ENCODE results near the gene GLYATL1B.
"Not testable (repeated sequence)": the region's sequence is repeated elsewhere in the genome, so short reads cannot be mapped to it uniquely, and the experiment has no call there.

GLYATL1B gene, protein sequence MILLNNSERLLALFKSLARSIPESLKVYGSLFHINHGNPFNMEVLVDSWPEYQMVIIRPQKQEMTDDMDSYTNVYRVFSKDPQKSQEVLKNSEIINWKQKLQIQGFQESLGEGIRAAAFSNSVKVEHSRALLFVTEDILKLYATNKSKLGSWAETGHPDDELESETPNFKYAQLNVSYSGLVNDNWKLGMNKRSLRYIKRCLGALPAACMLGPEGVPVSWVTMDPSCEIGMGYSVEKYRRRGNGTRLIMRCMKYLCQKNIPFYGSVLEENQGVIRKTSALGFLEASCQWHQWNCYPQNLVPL

GRCh38 chr11:59086007-59086406 lies at the start of gene GLYATL1B:
Gene GLYATL1B, plus strand, starts transcription at chr11:59086307. Its CDS starts 0 bp downstream, at chr11:59086307.
- DNase-seq (ENCODE audit: low read depth); H3K4me3 ChIP-seq (replicated peaks; ENCODE audit: low read depth, low read length): not testable (repeated sequence)

- DNase-seq (ENCODE audit: low read depth), result not testable (repeated sequence)
These were observed 49.6 kb upstream of the GLYATL1B start for GRCh38 chr11:59036542-59036941.

DNA sequence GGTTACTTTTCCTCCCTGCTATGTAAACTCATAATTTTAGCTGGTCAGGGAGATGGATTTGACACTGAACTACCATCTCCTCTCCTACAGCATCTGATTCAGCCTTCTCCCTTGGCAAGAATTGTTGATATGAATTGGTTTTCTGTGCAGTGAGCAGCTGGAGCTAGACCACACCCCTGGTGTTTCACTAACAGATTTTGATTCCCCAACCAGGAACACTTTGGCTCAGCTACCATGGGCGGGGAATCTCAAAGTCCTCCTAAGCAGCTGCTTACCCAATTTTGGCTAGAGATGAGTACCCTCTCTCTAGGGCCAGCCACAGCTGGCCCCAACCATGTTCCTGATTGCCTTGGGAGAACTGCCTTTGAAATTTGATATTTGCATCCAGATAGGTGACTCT lies 48.7 kb upstream of the GLYATL1B start:
- not testable (repeated sequence) for DNase-seq (ENCODE audit: low read depth)

More at GRCh38 chr11:59036542-59036941, 49.6 kb upstream of the GLYATL1B start:
- not testable (repeated sequence) for H3K4me3 ChIP-seq (replicated peaks; ENCODE audit: low read depth, low read length)

GRCh38 chr11:59040607-59041006 lies 45.5 kb upstream of the GLYATL1B start:
- no peak for DNase-seq (ENCODE audit: low read depth)
- H3K4me3 ChIP-seq (replicated peaks; ENCODE audit: low read depth, low read length), result no peak overlapping the region
- TF ChIP-seq, protein P1, sequence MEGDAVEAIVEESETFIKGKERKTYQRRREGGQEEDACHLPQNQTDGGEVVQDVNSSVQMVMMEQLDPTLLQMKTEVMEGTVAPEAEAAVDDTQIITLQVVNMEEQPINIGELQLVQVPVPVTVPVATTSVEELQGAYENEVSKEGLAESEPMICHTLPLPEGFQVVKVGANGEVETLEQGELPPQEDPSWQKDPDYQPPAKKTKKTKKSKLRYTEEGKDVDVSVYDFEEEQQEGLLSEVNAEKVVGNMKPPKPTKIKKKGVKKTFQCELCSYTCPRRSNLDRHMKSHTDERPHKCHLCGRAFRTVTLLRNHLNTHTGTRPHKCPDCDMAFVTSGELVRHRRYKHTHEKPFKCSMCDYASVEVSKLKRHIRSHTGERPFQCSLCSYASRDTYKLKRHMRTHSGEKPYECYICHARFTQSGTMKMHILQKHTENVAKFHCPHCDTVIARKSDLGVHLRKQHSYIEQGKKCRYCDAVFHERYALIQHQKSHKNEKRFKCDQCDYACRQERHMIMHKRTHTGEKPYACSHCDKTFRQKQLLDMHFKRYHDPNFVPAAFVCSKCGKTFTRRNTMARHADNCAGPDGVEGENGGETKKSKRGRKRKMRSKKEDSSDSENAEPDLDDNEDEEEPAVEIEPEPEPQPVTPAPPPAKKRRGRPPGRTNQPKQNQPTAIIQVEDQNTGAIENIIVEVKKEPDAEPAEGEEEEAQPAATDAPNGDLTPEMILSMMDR (IDR thresholded peaks at IDR 0.05; ENCODE audit: low read length, missing control alignments), result no peak

More for the DNA sequence above, 48.7 kb upstream of the GLYATL1B start:
- H3K4me3 ChIP-seq (replicated peaks; ENCODE audit: low read depth, low read length), result not testable (repeated sequence)

- DNase-seq (ENCODE audit: low read depth); H3K4me3 ChIP-seq (replicated peaks; ENCODE audit: low read depth, low read length): not testable (repeated sequence)
These were observed 34.7 kb upstream of the GLYATL1B start for GRCh38 chr11:59051383-59051782.

DNA sequence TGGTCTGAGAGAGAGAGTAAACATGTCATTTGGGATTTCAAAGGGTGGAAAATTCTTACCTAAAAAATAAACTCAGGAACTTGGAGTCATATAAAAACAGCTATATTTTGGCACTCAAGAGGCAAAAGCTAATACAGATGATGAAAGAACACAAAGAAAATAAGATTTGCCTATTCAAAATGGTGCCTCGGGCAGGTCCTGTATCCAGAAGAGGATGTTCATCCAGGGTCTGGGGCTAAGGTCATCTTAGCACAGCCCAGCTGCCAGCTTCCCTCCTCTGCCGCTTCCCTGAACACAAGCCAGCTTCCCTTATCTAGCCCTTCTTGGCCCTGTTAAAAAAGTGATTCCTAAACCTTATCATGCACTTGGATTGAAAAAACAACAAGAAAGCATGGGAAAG lies 33.8 kb upstream of the GLYATL1B start:
- DNase-seq (ENCODE audit: low read depth); H3K4me3 ChIP-seq (replicated peaks; ENCODE audit: low read depth, low read length): not testable (repeated sequence)

DNA sequence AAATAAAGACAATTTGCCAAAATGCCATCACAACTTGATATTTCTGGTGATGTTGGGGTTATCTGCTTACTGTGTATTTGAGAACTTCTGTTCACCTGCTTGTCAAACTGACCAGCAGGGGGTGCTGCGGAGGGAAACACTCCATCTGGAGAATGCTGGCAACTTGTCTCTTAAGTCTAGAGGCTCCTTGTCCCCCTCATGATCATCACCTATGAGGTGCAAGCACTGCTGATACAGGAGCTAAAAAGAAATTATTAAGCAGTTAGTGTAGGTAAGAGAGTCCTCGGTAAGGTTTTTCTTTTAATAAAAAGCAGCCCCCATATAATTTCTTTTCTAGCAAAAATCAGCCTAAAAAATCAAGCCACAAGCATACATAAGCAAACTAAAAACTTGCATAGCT lies 32.7 kb upstream of the GLYATL1B start:
- TF ChIP-seq, protein P1 (IDR thresholded peaks at IDR 0.05; ENCODE audit: low read length, missing control alignments), result peak; percentile 72
- no peak overlapping the region for H3K4me3 ChIP-seq (replicated peaks; ENCODE audit: low read depth, low read length)
- DNase-seq (ENCODE audit: low read depth), result peak; percentile 66

DNA sequence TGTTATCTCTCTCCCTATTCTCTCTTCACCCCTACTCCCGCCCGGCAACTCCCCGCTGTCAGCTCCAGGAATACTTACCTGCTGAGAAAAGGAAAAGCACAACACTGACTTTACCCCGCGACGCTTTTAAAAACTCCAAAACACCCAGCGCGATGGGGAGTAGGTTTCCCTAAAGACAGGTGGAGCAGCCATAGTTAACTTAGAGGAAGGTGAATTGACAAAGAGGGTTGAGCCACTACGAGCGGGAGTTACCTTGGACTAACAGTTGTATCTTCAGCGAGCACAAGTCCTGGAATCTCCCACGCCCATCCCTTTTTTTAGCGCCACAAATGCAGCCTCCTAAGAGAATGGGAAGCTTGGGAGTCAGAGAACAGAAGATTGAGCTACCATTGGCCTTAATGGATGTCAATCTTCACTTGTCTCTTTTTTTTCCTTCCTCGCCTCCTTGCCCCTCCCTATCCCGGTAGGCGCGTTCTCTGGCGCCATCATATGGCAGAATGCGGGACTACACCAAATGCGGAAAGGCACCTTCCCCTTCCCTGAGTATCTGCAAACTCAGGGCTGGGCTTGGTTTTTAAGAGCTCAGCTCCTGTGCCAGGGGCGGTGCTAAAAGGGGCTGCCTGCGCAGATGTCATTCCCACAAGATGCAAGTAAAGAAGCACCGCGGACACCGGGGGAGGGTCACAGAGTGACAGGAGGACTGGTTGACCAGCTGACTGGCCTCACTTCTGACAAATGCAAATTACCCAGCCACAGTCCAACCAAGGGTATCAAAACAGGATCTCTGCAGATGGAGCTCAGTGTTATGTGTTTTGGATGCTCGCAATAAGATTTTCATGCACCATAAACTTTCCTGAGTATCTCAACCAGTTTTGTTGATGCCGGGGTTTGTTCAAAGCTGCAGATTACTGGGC lies 27.7 kb upstream of the GLYATL1B start:
- DNase-seq (ENCODE audit: low read depth), result peak; percentile 88

GRCh38 chr11:59060096-59060495 lies 26.0 kb upstream of the GLYATL1B start:
- DNase-seq (ENCODE audit: low read depth), result not testable (repeated sequence)

More for the DNA sequence above, 27.7 kb upstream of the GLYATL1B start:
- peak overlapping the region; percentile 24 for H3K4me3 ChIP-seq (replicated peaks; ENCODE audit: low read depth, low read length)
- TF ChIP-seq, protein P1 (IDR thresholded peaks at IDR 0.05; ENCODE audit: low read length, missing control alignments), result peak; percentile 67

More at GRCh38 chr11:59060096-59060495, 26.0 kb upstream of the GLYATL1B start:
- not testable (repeated sequence) for H3K4me3 ChIP-seq (replicated peaks; ENCODE audit: low read depth, low read length)

Data from fibroblast of pulmonary artery (primary cell).